ENCODE results near the gene ANKS1B. TPM values are rescaled to one million over a fixed set of nuclear protein-coding genes. Genes with fewer than 3 reads are reported as not detected.

Gene ANKS1B
- total RNA-seq, 4 donors from 2014 or later, result 0.88 to 10.7 (median 4.4) TPM

- Histone ChIP-seq H3K9me3 (no peaks in the 10 kb centered on the region), H3K36me3 (no peaks in the 10 kb centered on the region), H3K27me3 (no peaks in the 10 kb centered on the region), H3K4me1 (no peaks in the 10 kb centered on the region), H3K27ac (no peak overlapping the region), H3K4me3 (no peak overlapping the region)
- no peak for DNase-seq
- no peak for TF ChIP-seq CTCF (IDR thresholded peaks at IDR 0.05)
These were observed 844.6 kb downstream of the ANKS1B start for GRCh38 chr12:99140017-99140720.

GRCh38 chr12:99138393-99138792 is 846.3 kb downstream of the ANKS1B start:
- H3K27ac ChIP-seq, result no peak overlapping the region
- no peak for TF ChIP-seq POLR2A (IDR thresholded peaks at IDR 0.05)
- TF ChIP-seq CTCF (IDR thresholded peaks at IDR 0.05), result no peak
- DNase-seq, result no peak

GRCh38 chr12:99137124-99137855 is 847.4 kb downstream of the ANKS1B start:
- Histone ChIP-seq H3K27ac (no peak overlapping the region), H3K4me1 (no peaks in the 10 kb centered on the region), H3K4me3 (no peak overlapping the region), H3K27me3 (no peaks in the 10 kb centered on the region), H3K9me3 (no peaks in the 10 kb centered on the region), H3K36me3 (no peaks in the 10 kb centered on the region)
- TF ChIP-seq CTCF (IDR thresholded peaks at IDR 0.05), result no peak
- TF ChIP-seq POLR2A (IDR thresholded peaks at IDR 0.05), result no peak
- no peak for DNase-seq

More at GRCh38 chr12:99138393-99138792, 846.3 kb downstream of the ANKS1B start:
- Histone ChIP-seq H3K4me3 (no peak overlapping the region), H3K27me3 (no peaks in the 10 kb centered on the region), H3K4me1 (no peaks in the 10 kb centered on the region), H3K36me3 (no peaks in the 10 kb centered on the region), H3K9me3 (no peaks in the 10 kb centered on the region)

DNA sequence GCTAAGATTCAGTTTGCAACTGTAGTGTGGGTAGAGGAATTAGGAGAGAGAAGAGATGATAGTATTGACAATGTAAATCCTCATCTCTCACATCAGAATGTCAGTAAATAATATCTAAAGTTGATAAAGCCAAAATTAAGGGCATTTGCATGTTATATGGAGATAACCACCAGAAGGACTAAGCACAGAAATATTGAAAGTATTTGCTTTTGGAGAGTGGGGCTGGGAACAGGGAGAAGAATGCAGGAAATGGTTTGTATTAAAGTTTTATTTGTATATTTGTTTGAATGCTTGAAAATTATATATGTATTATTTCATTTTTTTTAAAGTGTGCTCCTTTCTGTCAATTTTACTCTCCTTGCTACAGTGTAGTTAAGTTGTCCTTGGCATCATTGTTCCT is 848.2 kb downstream of the ANKS1B start:
- no peak for DNase-seq
- Histone ChIP-seq H3K27ac (no peak overlapping the region), H3K9me3 (no peaks in the 10 kb centered on the region), H3K27me3 (no peaks in the 10 kb centered on the region), H3K4me1 (no peaks in the 10 kb centered on the region), H3K36me3 (no peaks in the 10 kb centered on the region), H3K4me3 (no peak overlapping the region)
- TF ChIP-seq CTCF (IDR thresholded peaks at IDR 0.05) (no peak), POLR2A (IDR thresholded peaks at IDR 0.05) (no peak)

DNA sequence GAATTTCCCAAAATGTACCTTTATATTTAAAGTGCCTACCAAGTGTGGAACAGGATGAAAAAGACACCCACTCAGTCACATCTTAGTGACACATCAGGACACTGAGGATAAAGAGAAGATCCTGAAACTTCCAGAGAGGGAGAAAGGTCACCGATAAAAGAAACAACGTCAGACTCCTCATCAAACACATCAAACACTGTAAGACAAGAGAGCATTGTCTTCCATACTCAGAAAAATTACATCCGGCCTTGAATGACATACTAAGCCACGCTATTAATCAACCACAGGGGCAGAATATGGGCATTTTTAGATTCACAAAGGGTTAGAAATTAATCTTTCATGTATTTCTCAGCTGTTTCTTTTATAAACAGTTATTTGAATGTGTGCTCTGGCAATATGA is 849.4 kb downstream of the ANKS1B start:
- Histone ChIP-seq H3K4me1 (no peaks in the 10 kb centered on the region), H3K27ac (no peak overlapping the region), H3K36me3 (no peaks in the 10 kb centered on the region), H3K27me3 (no peaks in the 10 kb centered on the region), H3K4me3 (no peak overlapping the region), H3K9me3 (no peaks in the 10 kb centered on the region)
- TF ChIP-seq POLR2A (IDR thresholded peaks at IDR 0.05) (no peak), CTCF (IDR thresholded peaks at IDR 0.05) (no peak)
- DNase-seq, result no peak

All from Peyer's patch (tissue), 4 donors.